ENCODE measurements around the gene PPTC7. TPM values are rescaled to one million over a fixed set of nuclear protein-coding genes. Genes with fewer than 3 reads are reported as not detected.
A peak's percentile ranks its signal among the peaks of the same experiment; 100 is the strongest.

Gene PPTC7
- total and polyA plus RNA-seq, 2 experiments from 2014 or later: 8.1 to 11.8 TPM

GRCh38 chr12:110613771-110614684, 30.9 kb upstream of the PPTC7 start, which contains the start of gene TCTN1:
Gene TCTN1, plus strand, starts transcription at chr12:110614129. Its CDS starts 54 bp downstream, at chr12:110614183.
- TF ChIP-seq CTCF (IDR thresholded peaks at IDR 0.05; ENCODE audit: poor library complexity) (no peak), EZH2phosphoT487 (IDR thresholded peaks at IDR 0.05; ENCODE audit: low read depth, severe bottlenecking, unreplicated experiment) (no peak), EZH2 (IDR thresholded peaks at IDR 0.05; ENCODE audit: borderline replicate concordance) (no peak)
- H3K79me2 ChIP-seq: peaks cover 10% of the 10 kb centered on the region
- H3K36me3 ChIP-seq (replicated peaks; ENCODE audit: insufficient read depth, low read depth): no peaks in the 10 kb centered on the region
- H3K27me3 ChIP-seq: no peaks in the 10 kb centered on the region
- no peaks in the 10 kb centered on the region for H3K9me2 ChIP-seq (replicated peaks; ENCODE audit: insufficient read depth)
- H4K20me1 ChIP-seq (ENCODE audit: insufficient read depth, poor library complexity, severe bottlenecking): no peaks in the 10 kb centered on the region
- H2AFZ ChIP-seq: peak within 1 kb of the TSS; percentile 87
- peak within 1 kb of the TSS; percentile 86 for H3K4me2 ChIP-seq
- H3K4me3 ChIP-seq: peak within 1 kb of the TSS; percentile 52
- peak within 1 kb of the TSS; percentile 42 for H3K27ac ChIP-seq
- no peaks in the 10 kb centered on the region for H3K9me3 ChIP-seq (ENCODE audit: low read depth)
- 4% methylated on average over 52 of the region's 60 CpGs for WGBS (ENCODE audit: low lambda C conversion rate, missing lambda C conversion rate)
- peaks cover 3% of the 10 kb centered on the region for H3K4me1 ChIP-seq (ENCODE audit: insufficient read depth)
- DNase-seq (ENCODE audit: low spot score): peak; percentile 98

- Histone ChIP-seq H3K9me3 (ENCODE audit: low read depth) (no peaks in the 10 kb centered on the region), H2AFZ (peak overlapping the region; percentile 16), H3K27ac (no peak overlapping the region), H3K4me1 (ENCODE audit: insufficient read depth) (peaks cover 3% of the 10 kb centered on the region), H3K4me3 (no peak overlapping the region), H3K36me3 (replicated peaks; ENCODE audit: insufficient read depth, low read depth) (no peaks in the 10 kb centered on the region), H4K20me1 (ENCODE audit: insufficient read depth, poor library complexity, severe bottlenecking) (no peaks in the 10 kb centered on the region), H3K27me3 (no peaks in the 10 kb centered on the region), H3K9me2 (replicated peaks; ENCODE audit: insufficient read depth) (no peaks in the 10 kb centered on the region), H3K79me2 (peaks cover 10% of the 10 kb centered on the region), H3K4me2 (peak overlapping the region; percentile 74)
- DNase-seq (ENCODE audit: low spot score): no peak
- TF ChIP-seq EZH2 (IDR thresholded peaks at IDR 0.05; ENCODE audit: borderline replicate concordance) (no peak), CTCF (IDR thresholded peaks at IDR 0.05; ENCODE audit: poor library complexity) (no peak), EZH2phosphoT487 (IDR thresholded peaks at IDR 0.05; ENCODE audit: low read depth, severe bottlenecking, unreplicated experiment) (no peak)
- WGBS (ENCODE audit: low lambda C conversion rate, missing lambda C conversion rate): 89% methylated on average over 22 of the region's 23 CpGs
These were observed 30.1 kb upstream of the PPTC7 start for GRCh38 chr12:110613071-110613770.

GRCh38 chr12:110606253-110606611, 23.1 kb upstream of the PPTC7 start:
- Histone ChIP-seq H3K79me2 (no peaks in the 10 kb centered on the region), H4K20me1 (ENCODE audit: insufficient read depth, poor library complexity, severe bottlenecking) (no peaks in the 10 kb centered on the region), H2AFZ (no peak overlapping the region), H3K4me1 (ENCODE audit: insufficient read depth) (no peaks in the 10 kb centered on the region), H3K36me3 (replicated peaks; ENCODE audit: insufficient read depth, low read depth) (no peaks in the 10 kb centered on the region), H3K4me2 (no peak overlapping the region), H3K9me2 (replicated peaks; ENCODE audit: insufficient read depth) (no peaks in the 10 kb centered on the region), H3K27me3 (no peaks in the 10 kb centered on the region), H3K27ac (no peak overlapping the region), H3K4me3 (no peak overlapping the region), H3K9me3 (ENCODE audit: low read depth) (no peaks in the 10 kb centered on the region)
- DNase-seq (ENCODE audit: low spot score): no peak
- TF ChIP-seq EZH2phosphoT487 (IDR thresholded peaks at IDR 0.05; ENCODE audit: low read depth, severe bottlenecking, unreplicated experiment): no peak
- no peak for TF ChIP-seq CTCF (IDR thresholded peaks at IDR 0.05; ENCODE audit: poor library complexity)
- TF ChIP-seq EZH2 (IDR thresholded peaks at IDR 0.05; ENCODE audit: borderline replicate concordance): no peak
- WGBS (ENCODE audit: low lambda C conversion rate, missing lambda C conversion rate): 92% methylated on average over 8 of the region's 8 CpGs

All from hepatocyte (in vitro differentiated cells).